Transverse colon (tissue), 4 donors: Measurements from ENCODE around the gene SLC39A3.

Source experiments
- POLR2A ChIP-seq: fragments of 450-650 bp; IDR thresholded peaks from one replicate; pipeline ENCODE4 v1.6.1; 2016; ENCODE audit warnings: antibody characterized with exemption, mild to moderate bottlenecking, moderate library complexity
- POLR2AphosphoS5 ChIP-seq, 3 donors: sonication (generic); formaldehyde crosslinking; IDR thresholded peaks; one replicate each; pipeline ENCODE4 v1.6.1; 2016; ENCODE audit warnings: antibody characterized with exemption in 3 of 3
- TF ChIP-seq, protein P1 (sequence below), 5 experiments: fragments of 200-600 bp in 3 of 5; fragments of 450-650 bp in 2 of 5; sonication (generic) in 3 of 5; IDR thresholded peaks; 1 replicate in 2 of 5; 2 replicates in 3 of 5; pipeline ENCODE4 v1.5.1; 2016 to 2017; ENCODE audit warnings: antibody characterized with exemption in 5 of 5, inconsistent platforms in 3 of 5, mild to moderate bottlenecking in 2 of 5, moderate library complexity in 1 of 5

DNA sequence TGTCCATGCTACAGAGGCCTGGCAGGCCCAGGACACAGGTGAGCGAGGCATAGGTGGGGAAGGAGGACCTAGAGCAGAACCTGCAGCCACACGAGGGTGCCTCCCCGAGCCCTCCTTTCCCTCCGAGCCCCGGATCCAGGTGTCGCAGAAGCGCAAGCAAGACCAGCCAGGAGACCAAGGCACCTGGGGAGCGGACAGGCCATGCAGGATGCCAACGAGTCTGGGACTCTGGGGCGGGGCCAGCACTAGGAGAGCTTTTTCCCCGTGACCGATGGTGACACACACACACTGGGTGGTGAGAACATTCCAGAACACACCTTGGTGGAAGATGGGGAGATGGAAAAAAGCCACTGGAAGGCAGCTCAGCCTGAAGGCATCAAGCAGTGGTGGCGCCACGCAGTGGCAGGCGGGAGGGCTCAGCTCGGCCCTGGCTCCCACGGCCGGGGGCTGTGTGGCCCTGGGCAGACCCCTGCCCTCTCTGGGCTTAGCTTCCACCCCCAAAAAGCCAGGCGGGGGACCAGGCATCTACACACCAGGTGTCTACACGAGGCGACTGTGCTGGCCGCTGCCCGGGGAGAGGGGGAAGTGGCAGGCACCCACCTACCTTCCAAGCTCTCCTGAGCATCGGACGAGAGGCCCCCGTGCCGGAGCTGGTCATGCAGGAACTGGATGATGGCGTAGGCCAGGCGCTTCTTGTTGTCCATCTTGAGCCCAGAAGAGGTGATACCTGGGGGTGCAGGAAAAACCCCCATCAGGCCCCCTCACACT, 28.7 kb upstream of the SLC39A3 start:
- TF ChIP-seq POLR2A (no peak), POLR2AphosphoS5 (IDR thresholded peaks at IDR 0.05) (no peak)
- TF ChIP-seq, protein P1, sequence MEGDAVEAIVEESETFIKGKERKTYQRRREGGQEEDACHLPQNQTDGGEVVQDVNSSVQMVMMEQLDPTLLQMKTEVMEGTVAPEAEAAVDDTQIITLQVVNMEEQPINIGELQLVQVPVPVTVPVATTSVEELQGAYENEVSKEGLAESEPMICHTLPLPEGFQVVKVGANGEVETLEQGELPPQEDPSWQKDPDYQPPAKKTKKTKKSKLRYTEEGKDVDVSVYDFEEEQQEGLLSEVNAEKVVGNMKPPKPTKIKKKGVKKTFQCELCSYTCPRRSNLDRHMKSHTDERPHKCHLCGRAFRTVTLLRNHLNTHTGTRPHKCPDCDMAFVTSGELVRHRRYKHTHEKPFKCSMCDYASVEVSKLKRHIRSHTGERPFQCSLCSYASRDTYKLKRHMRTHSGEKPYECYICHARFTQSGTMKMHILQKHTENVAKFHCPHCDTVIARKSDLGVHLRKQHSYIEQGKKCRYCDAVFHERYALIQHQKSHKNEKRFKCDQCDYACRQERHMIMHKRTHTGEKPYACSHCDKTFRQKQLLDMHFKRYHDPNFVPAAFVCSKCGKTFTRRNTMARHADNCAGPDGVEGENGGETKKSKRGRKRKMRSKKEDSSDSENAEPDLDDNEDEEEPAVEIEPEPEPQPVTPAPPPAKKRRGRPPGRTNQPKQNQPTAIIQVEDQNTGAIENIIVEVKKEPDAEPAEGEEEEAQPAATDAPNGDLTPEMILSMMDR (IDR thresholded peaks at IDR 0.05) = no peak
